ENCODE results near the gene SORBS2. TPM values are rescaled to one million over a fixed set of nuclear protein-coding genes. Genes with fewer than 3 reads are reported as not detected.

The SORBS2 gene
- total RNA-seq, 5 donors from 2014 or later (not counting 1 experiment from before 2014, with no cell fraction given): 0.15 to 1.9 (median 0.98) TPM; not detected in 1

DNA sequence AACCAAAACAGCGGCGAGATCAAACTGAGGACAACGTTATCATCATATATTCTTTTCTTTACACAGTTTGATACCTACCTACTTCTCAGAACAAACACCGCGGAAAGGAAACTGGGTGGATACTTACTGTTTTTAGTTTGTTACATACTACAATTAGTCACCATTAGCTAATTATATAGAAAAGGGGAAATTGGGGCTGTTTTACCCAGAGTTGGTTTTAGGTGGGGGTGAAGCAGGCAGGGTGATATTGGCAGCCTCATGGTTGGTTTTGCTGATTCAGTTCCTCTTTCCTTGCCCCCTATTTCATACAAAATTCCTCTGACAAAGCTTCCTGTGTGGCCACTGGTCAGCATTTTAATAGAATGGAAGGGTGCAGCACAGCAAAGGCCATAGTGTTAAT, 77.8 kb downstream of the SORBS2 start:
- no peak overlapping the region for H3K27ac Mint-ChIP-seq
- peaks cover 21 to 29% of the 10 kb centered on the region in 2 donors for H3K27me3 Mint-ChIP-seq
- ChIA-PET CTCF (no interaction called here), POLR2A (no interaction called here)
- Histone ChIP-seq H3K27me3 (replicated peaks in 1 of 2; ENCODE audit: control insufficient read depth in 2 of 2, extremely low read depth in 1 of 2, insufficient read depth in 2 of 2, low read length in 1 of 2) (peaks cover 0 to 9% of the 10 kb centered on the region in 2 experiments), H3K9me3 (no peaks in the 10 kb centered on the region), H3K27ac (ENCODE audit: low read length) (no peak overlapping the region), H3K4me3 (ENCODE audit: control insufficient read depth in 1 of 2, extremely low read depth in 1 of 2, low read length in 1 of 2) (no peak overlapping the region), H3K36me3 (ENCODE audit: control insufficient read depth in 2 of 2, extremely low read depth in 1 of 2, insufficient read depth in 1 of 2, low read length in 1 of 2) (no peaks in the 10 kb centered on the region), H3K4me1 (ENCODE audit: control insufficient read depth in 1 of 2, extremely low read depth in 1 of 2, insufficient read depth in 2 of 2, low read length in 2 of 2) (no peaks in the 10 kb centered on the region)
- H3K36me3 Mint-ChIP-seq: no peaks in the 10 kb centered on the region
- no peak overlapping the region for H3K4me3 Mint-ChIP-seq
- H3K9me3 Mint-ChIP-seq: no peaks in the 10 kb centered on the region
- DNase-seq (no peak), ATAC-seq (replicated peaks in 1 of 4) (no peak)
- no peaks in the 10 kb centered on the region for H3K4me1 Mint-ChIP-seq
- no CpG with 5 or more reads among the region's 5 CpGs for WGBS (ENCODE audit: insufficient coverage)

DNA sequence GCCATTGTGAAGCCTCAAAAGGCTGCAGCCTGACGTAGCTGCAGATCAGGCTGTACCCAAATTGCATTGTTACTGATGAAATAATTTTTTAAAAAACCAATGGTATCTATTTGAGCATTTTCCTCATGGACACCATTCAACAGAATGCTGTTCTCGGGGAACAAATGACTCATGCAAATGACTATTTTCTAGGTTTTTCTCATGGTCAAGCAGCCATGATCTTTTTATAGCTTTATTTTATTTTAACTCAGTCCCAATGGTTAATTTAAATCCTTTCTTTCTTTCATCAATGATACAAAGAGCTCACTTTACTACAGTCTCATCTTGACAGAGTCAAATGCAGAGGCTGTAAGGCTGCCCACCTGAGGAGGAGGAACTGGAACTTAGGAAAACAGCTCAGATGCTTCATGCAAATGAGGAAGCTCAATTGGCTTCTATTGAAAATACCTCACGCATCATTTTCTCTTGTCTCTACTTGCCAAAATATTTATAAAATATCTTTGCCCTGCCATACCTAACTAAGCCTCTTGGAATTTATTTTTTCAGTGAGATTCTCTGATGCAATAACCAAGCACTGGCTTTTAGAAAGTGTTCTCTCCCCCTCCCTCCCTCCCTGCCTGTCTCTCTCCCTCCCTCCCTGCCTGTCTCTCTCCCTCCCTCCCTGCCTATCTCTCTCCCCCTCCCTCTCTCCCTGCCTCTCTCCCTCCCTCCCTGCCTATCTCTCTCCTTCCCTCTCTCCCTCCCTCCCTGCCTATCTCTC, 81.0 kb downstream of the SORBS2 start:
- DNase-seq (no peak), ATAC-seq (replicated peaks in 1 of 4) (no peak)
- Histone ChIP-seq H3K27me3 (replicated peaks in 1 of 2; ENCODE audit: control insufficient read depth in 2 of 2, extremely low read depth in 1 of 2, insufficient read depth in 2 of 2, low read length in 1 of 2) (peaks cover 0 to 9% of the 10 kb centered on the region in 2 experiments), H3K36me3 (ENCODE audit: control insufficient read depth in 2 of 2, extremely low read depth in 1 of 2, insufficient read depth in 1 of 2, low read length in 1 of 2) (no peaks in the 10 kb centered on the region), H3K27ac (ENCODE audit: low read length) (no peak overlapping the region), H3K4me1 (ENCODE audit: control insufficient read depth in 1 of 2, extremely low read depth in 1 of 2, insufficient read depth in 2 of 2, low read length in 2 of 2) (no peaks in the 10 kb centered on the region), H3K4me3 (ENCODE audit: control insufficient read depth in 1 of 2, extremely low read depth in 1 of 2, low read length in 1 of 2) (no peak overlapping the region), H3K9me3 (no peaks in the 10 kb centered on the region)
- POLR2A ChIA-PET: no interaction called here
- no peaks in the 10 kb centered on the region for H3K4me1 Mint-ChIP-seq
- no peak overlapping the region for H3K4me3 Mint-ChIP-seq
- H3K9me3 Mint-ChIP-seq: no peaks in the 10 kb centered on the region
- CTCF ChIA-PET: no interaction called here
- WGBS (ENCODE audit: insufficient coverage): 78% methylated on average over 2 of the region's 3 CpGs
- no peaks in the 10 kb centered on the region for H3K36me3 Mint-ChIP-seq
- H3K27me3 Mint-ChIP-seq: peaks cover 21 to 39% of the 10 kb centered on the region in 2 donors
- H3K27ac Mint-ChIP-seq: no peak overlapping the region

- ATAC-seq (replicated peaks in 1 of 4) (no peak), DNase-seq (no peak)
- Histone ChIP-seq H3K27me3 (replicated peaks in 1 of 2; ENCODE audit: control insufficient read depth in 2 of 2, extremely low read depth in 1 of 2, insufficient read depth in 2 of 2, low read length in 1 of 2) (peaks cover 0 to 9% of the 10 kb centered on the region in 2 experiments), H3K9me3 (no peaks in the 10 kb centered on the region), H3K4me1 (ENCODE audit: control insufficient read depth in 1 of 2, extremely low read depth in 1 of 2, insufficient read depth in 2 of 2, low read length in 2 of 2) (no peaks in the 10 kb centered on the region), H3K27ac (ENCODE audit: low read length) (no peak overlapping the region), H3K4me3 (ENCODE audit: control insufficient read depth in 1 of 2, extremely low read depth in 1 of 2, low read length in 1 of 2) (no peak overlapping the region), H3K36me3 (ENCODE audit: control insufficient read depth in 2 of 2, extremely low read depth in 1 of 2, insufficient read depth in 1 of 2, low read length in 1 of 2) (no peaks in the 10 kb centered on the region)
- peaks cover 19 to 38% of the 10 kb centered on the region in 2 donors for H3K27me3 Mint-ChIP-seq
- CTCF ChIA-PET: no interaction called here
- no peaks in the 10 kb centered on the region for H3K9me3 Mint-ChIP-seq
- H3K36me3 Mint-ChIP-seq: no peaks in the 10 kb centered on the region
- no peaks in the 10 kb centered on the region for H3K4me1 Mint-ChIP-seq
- POLR2A ChIA-PET: no interaction called here
- H3K4me3 Mint-ChIP-seq: no peak overlapping the region
- WGBS (ENCODE audit: insufficient coverage): 18% methylated on average over 3 of the region's 4 CpGs
- no peak overlapping the region for H3K27ac Mint-ChIP-seq
Measured at GRCh38 chr4:185730387-185730786, 81.6 kb downstream of the SORBS2 start.

GRCh38 chr4:185729391-185729804, 82.6 kb downstream of the SORBS2 start:
- no peak for DNase-seq
- POLR2A ChIA-PET: no interaction called here
- Mint-ChIP-seq H3K4me3 (no peak overlapping the region), H3K9me3 (no peaks in the 10 kb centered on the region), H3K36me3 (no peaks in the 10 kb centered on the region), H3K4me1 (no peaks in the 10 kb centered on the region), H3K27ac (no peak overlapping the region), H3K27me3 (peaks cover 17 to 37% of the 10 kb centered on the region in 2 donors)
- ATAC-seq (replicated peaks in 1 of 4): no peak
- Histone ChIP-seq H3K27me3 (replicated peaks in 1 of 2; ENCODE audit: control insufficient read depth in 2 of 2, extremely low read depth in 1 of 2, insufficient read depth in 2 of 2, low read length in 1 of 2) (peaks cover 0 to 9% of the 10 kb centered on the region in 2 experiments), H3K4me1 (ENCODE audit: control insufficient read depth in 1 of 2, extremely low read depth in 1 of 2, insufficient read depth in 2 of 2, low read length in 2 of 2) (no peaks in the 10 kb centered on the region), H3K36me3 (ENCODE audit: control insufficient read depth in 2 of 2, extremely low read depth in 1 of 2, insufficient read depth in 1 of 2, low read length in 1 of 2) (no peaks in the 10 kb centered on the region), H3K27ac (ENCODE audit: low read length) (no peak overlapping the region), H3K9me3 (no peaks in the 10 kb centered on the region), H3K4me3 (ENCODE audit: control insufficient read depth in 1 of 2, extremely low read depth in 1 of 2, low read length in 1 of 2) (no peak overlapping the region)
- WGBS (ENCODE audit: insufficient coverage): 80% methylated on average over 1 of the region's 4 CpGs
- CTCF ChIA-PET: no interaction called here

- Histone ChIP-seq H3K27me3 (replicated peaks in 1 of 2; ENCODE audit: control insufficient read depth in 2 of 2, extremely low read depth in 1 of 2, insufficient read depth in 2 of 2, low read length in 1 of 2) (peaks cover 0 to 9% of the 10 kb centered on the region in 2 experiments), H3K4me1 (ENCODE audit: control insufficient read depth in 1 of 2, extremely low read depth in 1 of 2, insufficient read depth in 2 of 2, low read length in 2 of 2) (no peaks in the 10 kb centered on the region), H3K9me3 (no peaks in the 10 kb centered on the region), H3K36me3 (ENCODE audit: control insufficient read depth in 2 of 2, extremely low read depth in 1 of 2, insufficient read depth in 1 of 2, low read length in 1 of 2) (no peaks in the 10 kb centered on the region), H3K4me3 (ENCODE audit: control insufficient read depth in 1 of 2, extremely low read depth in 1 of 2, low read length in 1 of 2) (no peak overlapping the region), H3K27ac (ENCODE audit: low read length) (no peak overlapping the region)
- no peak overlapping the region for H3K4me3 Mint-ChIP-seq
- no peaks in the 10 kb centered on the region for H3K9me3 Mint-ChIP-seq
- peaks cover 0 to 1% (median 0%) of the 10 kb centered on the region in 3 donors for H3K4me1 Mint-ChIP-seq
- no peaks in the 10 kb centered on the region for H3K36me3 Mint-ChIP-seq
- WGBS (ENCODE audit: insufficient coverage): no CpG with 5 or more reads among the region's 2 CpGs
- POLR2A ChIA-PET: no interaction called here
- H3K27ac Mint-ChIP-seq: no peak overlapping the region
- DNase-seq (no peak), ATAC-seq (replicated peaks in 1 of 4) (no peak)
- peaks cover 15 to 37% of the 10 kb centered on the region in 2 donors for H3K27me3 Mint-ChIP-seq
- CTCF ChIA-PET: no interaction called here
Measured at GRCh38 chr4:185728893-185729292, 83.1 kb downstream of the SORBS2 start.

- H3K4me1 ChIP-seq (ENCODE audit: control insufficient read depth in 1 of 2, extremely low read depth in 1 of 2, insufficient read depth in 2 of 2, low read length in 2 of 2): no peaks in the 10 kb centered on the region
- no peaks in the 10 kb centered on the region for H3K36me3 ChIP-seq (ENCODE audit: control insufficient read depth in 2 of 2, extremely low read depth in 1 of 2, insufficient read depth in 1 of 2, low read length in 1 of 2)
- no peak overlapping the region for H3K27ac ChIP-seq (ENCODE audit: low read length)
- H3K27me3 Mint-ChIP-seq: peaks cover 6 to 22% of the 10 kb centered on the region in 2 donors
- no peak overlapping the region for H3K4me3 Mint-ChIP-seq
- H3K4me1 Mint-ChIP-seq: peaks cover 0 to 1% (median 0%) of the 10 kb centered on the region in 3 donors
- H3K27ac Mint-ChIP-seq: no peak overlapping the region
- ChIA-PET POLR2A (no interaction called here), CTCF (no interaction called here)
- H3K9me3 ChIP-seq: no peaks in the 10 kb centered on the region
- WGBS (ENCODE audit: insufficient coverage): 67% methylated on average over 3 of the region's 8 CpGs
- H3K4me3 ChIP-seq (ENCODE audit: control insufficient read depth in 1 of 2, extremely low read depth in 1 of 2, low read length in 1 of 2): no peak overlapping the region
- no peaks in the 10 kb centered on the region for H3K36me3 Mint-ChIP-seq
- ATAC-seq (replicated peaks in 1 of 4): no peak
- H3K27me3 ChIP-seq (replicated peaks in 1 of 2; ENCODE audit: control insufficient read depth in 2 of 2, extremely low read depth in 1 of 2, insufficient read depth in 2 of 2, low read length in 1 of 2): peaks cover 0 to 5% of the 10 kb centered on the region in 2 experiments
- H3K9me3 Mint-ChIP-seq: no peaks in the 10 kb centered on the region
- no peak for DNase-seq
Measured at GRCh38 chr4:185726931-185727330, 85.1 kb downstream of the SORBS2 start.
